WTC11 (cell line): ENCODE measurements around the gene CLDN14.

ENCODE experiments used
- CTCF ChIP-seq: fragments of 200-600 bp; IDR thresholded peaks from 2 replicates; pipeline ENCODE4 v1.8.0; 2022; ENCODE audit warnings: antibody characterized with exemption
- GTF2I ChIP-seq: fragments of 250-450 bp; sonication (Bioruptor Pico); conservative IDR thresholded peaks from 2 replicates; pipeline ENCODE4 v1.4.0; 2021; ENCODE audit warnings: mild to moderate bottlenecking
- USF2 ChIP-seq: sonication (generic); formaldehyde crosslinking; IDR thresholded peaks from 2 replicates; pipeline ENCODE4 v1.8.1; 2023; ENCODE audit warnings: mild to moderate bottlenecking, missing genetic modification reagents, moderate library complexity

DNA sequence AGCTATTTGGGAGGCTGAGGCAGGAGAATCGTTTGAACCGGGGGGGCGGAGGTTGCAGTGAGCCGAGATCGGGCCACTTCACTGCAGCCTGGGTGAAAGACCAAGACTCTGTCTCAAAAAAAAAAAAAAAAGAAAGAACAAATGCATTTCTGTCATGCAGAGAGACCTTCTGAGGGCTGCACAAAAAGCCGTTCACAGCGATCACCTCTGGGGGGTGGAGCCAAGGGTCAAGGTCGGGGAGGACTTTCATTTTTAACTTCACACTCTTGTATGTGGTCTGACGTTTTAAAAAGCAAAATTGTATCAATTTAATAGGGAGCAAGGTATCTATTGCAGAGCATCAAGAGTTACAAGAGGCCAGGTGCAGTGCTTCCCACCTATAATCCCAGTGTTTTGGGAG, 26.6 kb upstream of the CLDN14 start:
- TF ChIP-seq CTCF (no peak), USF2 (no peak), GTF2I (CRISPR knock-in tag) (no peak)
